G401.6 (cell line): Measurements from ENCODE around the gene INPP5A.

Experiments
- FAIRE-seq: peaks from 2 replicates; lab custom pipeline; 2012; peaks lifted over from hg19 to GRCh38; lab: Jason Lieb, UNC

Gene INPP5A

DNA sequence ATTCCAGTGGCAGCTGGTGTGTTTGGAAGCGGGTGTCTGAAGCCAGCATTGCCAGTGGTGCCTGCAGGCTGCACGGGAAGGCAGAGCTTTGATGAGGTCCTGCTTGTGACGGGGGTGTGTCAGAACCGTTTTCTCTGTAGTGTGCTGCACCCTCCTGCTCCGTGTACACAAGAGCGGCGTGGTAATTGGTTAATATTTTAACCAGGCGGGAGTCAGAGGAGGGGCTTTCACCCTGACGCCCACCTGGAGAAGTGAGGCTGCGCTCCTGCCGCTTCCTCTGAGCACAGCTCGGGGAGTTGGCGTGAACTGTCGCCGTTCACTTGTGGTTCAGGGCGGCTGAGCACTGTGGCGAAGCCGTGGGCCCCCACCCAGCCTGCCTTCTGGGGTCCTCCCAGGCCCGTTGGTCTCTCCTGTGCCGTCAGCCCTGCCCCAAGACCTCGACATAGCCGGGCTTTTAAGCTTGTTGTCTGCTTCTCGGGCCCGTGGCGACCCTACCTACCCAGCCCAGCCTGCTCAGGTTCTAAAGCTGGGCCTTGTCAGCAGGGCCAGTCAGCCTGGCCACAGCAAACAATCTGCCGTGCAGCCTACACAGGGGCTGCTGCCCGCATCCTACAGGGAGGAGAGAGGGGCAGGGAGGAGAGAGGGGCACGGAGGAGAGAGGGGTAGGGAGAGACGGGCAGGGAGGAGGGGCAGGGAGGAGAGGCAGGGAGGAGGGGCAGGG, 236.8 kb downstream of the INPP5A start:
- FAIRE-seq = no peak

DNA sequence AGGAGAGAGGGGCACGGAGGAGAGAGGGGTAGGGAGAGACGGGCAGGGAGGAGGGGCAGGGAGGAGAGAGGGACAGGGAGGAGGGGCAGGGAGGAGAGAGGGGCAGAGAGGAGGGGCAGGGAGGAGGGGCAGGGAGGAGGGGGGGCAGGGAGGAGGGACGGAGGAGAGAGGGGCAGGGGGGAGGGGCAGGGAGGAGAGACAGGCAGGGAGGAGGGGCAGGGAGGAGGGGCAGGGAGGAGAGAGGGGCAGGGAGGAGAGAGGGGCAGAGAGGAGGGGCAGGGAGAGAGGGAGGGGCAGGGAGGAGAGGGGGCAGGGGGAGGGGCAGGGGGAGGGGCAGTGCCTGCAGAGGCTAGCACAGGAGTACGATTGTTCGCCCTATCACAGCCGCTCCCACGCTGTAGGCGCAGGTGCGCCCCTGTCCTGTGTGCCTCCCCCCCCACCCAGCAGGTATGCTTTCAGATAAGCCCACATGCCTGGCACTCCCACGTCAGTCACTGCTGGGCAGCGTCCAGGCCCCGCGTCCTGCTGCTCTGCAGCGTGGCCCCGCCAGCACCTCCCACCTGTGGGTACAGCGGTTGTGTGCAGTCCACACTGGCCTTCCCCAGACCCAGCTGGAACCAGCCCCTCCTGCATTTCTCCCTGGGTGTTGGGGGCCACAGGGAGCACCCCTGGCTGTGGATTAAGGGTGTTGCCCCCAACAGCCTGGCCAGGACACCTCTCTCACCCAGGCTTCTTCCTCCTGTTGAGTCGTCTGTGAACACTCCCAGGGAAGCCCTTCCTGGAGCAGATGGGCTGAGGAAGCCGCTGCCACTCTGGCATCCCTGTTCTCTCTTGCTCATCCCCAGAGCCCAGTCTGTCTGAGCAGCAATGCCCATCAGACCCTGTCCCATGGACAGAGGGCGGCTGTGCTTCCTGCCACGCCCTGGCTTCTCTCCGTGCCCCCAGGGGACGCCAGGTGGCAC, 237.6 kb downstream of the INPP5A start:
- no peak for FAIRE-seq

DNA sequence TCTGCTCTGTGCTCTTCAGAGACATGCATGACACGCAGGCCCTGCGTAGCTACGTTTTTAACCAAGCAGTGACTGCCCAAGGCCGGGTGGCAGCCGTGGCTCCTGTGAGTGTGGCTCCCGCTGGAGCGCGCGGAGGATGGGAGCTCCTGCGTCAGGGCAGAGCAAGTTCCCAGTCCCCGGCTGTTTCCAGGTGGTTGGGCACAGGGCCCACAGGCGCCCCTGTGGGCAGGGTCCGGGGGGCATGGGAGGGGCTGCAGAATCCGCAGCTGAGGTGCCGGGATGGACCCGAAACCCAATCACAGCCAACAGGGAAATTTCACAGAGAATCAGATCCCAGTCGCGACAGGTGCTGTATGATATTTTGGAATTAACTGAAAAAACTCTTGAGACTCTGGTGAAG, 238.6 kb downstream of the INPP5A start:
- no peak for FAIRE-seq

DNA sequence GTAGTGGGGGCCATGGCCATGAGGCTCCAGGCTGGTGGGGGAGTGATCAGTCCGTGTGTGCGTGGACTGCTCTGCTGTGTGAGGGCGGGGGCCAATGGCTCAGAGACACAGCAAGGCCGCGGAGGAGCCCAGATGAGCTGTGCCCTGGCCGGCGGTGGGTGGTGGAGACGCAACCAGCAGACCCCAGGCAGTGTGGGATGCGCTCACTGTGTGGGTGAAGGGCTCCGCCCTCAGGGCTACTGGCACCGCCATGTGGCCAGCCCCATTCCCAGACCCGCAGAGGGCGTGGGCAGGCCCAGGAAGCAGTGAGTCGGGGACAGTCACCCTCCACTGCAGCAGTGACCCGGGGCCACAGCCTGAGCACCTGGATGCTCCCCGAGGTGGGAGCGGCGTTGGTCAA, 239.2 kb downstream of the INPP5A start:
- FAIRE-seq = no peak

DNA sequence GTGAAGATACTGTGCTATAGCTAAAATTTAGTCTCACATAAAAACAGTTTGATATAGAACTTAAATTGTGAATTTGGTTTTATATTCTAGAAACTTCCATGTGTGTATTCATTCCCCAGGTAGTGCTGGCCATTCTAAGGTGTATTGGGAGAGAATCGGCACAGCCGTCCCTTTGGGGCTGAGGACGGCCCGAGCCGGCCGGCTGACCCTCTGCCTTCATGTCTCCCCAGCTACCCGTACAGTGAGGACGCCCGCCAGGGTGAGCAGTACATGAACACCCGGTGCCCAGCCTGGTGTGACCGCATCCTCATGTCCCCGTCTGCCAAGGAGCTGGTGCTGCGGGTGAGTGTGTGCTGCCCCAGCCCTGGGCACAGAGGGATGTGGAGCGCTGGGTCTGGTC, 239.9 kb downstream of the INPP5A start:
- no peak for FAIRE-seq

DNA sequence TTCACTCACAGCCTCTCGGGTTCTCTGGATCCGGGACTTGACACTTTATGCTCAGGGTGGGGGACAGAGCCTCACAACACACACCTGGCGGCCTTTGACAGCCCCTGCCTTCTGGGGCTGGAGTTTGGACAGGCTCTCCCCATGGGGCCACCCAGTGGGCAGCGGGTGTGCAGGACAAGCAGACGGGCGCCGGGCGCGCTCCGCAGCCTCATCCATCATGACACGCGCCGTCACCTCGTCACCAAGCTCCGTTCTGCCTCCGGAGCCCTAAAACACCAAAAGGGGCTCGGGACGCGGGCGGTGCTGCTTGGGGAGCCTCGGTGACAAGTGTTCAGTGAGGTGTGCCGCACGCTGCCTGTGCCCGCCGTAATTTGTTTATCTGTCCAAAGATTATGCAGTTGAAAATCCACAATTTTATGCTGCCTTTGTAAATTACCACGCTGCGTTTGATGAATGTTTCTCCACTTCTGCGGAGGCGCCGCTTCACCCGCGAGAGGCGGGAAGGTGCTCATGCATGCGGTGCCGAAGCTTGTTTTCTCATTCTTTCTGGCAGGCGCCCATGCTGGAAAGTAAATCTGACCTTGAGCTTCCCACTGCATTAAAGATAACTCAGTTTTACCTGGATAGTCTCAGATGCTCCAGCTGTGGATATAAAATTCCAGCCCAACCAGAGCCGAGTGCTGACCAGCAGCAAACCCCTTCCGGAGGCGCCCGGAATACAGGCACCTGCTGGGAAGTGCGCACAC, 242.1 kb downstream of the INPP5A start:
- no peak for FAIRE-seq

DNA sequence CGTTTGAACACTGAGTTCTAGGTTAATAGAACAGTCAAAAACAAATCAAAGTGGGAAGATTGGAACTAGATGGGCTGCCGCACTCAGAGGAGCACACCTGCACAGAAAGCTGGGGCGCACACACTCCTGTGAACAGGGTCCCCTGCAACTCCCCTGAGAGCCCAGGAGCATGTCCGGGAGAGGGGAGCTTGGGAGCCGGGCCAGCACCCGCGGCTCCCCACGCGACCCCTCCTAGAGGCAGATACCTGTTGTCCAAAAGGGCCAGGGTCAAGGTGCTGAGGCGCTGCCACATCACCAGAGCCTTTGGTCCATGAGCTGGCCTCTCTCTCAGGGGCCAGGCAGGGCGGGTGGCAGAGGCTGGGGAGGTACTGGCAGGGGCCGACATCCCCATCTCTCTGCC, 242.8 kb downstream of the INPP5A start:
- FAIRE-seq = no peak

DNA sequence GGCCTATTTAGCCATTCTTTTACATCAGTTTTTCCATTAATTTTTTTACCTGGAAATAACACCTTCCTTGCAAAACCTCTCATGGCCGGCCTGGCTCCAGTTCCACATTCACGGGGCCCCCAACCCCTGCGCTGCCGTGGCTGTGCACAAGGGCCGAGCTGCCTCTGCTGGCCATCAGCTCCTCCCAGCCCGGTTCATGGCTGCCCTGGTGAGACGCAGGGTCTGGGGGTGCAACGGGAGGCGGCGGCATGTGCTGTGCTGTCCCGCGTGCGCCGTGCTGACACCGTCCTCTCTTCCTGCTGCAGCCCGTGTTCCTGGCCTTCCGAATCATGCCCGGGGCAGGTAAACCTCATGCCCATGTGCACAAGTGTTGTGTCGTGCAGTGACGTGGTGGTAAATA, 244.0 kb downstream of the INPP5A start:
- FAIRE-seq = no peak

DNA sequence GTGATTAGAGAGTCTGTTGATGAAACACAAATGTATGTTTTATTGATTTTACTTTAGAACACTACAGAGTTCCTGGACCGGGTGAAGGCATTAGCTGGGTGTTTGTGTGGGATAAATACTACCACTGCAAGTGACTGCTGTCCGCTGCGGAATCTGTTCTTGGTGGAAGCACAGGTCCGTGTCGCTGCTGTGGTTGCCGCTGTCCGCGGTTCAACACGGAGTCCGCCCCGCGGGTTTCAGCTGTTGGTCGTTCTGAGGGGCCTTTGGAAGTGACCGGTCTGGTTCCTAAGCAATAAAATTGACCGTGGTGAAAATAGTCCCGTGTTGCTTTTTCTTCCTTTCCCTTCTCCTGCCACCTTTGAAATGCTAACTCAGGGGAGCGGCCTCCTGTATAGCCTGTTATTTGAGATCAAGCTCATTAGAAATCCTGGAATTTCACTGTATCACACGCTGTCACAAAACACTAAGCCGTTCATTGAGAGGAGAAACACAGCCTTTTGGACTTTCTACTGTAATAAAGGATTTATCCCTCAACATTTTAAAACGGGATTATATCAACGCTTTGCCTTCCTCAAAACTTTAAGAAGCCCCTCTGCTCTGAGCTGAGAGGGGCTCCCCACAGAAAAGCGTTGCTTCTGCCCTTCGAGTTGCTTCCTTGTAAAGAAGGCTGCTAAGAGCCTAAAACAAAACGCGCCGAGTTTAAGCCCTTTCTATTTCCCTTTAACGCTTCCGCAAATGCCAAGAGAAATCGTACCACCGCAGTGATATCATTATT, 245.8 kb downstream of the INPP5A start:
- FAIRE-seq = no peak

DNA sequence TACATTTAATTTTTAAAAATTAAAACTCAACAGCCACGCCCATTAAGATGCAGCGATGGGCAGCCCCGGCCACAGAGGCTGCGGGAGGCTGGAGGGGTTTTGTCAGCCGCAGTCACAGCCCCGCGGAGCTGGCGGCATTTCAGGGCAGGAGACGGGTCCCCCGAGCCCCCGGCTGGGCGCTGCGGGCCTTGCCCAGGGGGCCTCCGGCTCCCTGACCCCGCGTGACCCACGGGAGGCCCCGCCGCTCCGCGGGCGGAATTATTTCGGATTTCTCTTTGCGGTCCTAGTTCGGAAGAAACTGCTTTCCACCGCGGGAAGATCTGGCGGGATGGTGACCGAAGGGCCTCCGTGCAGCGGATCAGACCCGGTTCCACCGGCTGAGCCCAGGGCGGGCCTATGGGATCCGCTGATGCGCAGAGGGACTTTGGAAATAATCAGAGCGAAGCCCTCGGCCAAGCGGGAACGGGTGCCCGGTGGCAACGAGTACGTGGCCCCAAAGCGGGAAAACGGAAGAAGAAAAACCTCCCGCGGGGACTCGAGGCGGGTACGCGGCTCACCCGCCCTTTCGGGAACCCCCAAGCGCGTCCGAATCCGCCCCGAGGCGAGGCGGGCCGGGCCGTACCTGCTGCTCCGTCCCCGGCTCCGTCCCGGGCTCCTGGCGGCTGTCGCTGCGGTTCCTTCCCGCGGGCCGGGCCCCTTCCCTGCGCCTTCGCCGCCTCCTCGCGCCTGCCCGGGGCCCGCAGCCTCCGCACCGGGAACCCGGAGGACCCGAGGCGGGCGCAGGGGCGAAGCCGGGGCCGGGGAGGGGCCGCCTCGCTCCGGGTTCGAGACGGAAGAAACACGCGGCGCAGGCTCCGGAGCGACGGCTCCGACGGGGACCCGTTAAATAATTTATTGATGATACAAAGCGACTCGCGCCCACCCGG, 246.6 kb downstream of the INPP5A start:
- FAIRE-seq = no peak

DNA sequence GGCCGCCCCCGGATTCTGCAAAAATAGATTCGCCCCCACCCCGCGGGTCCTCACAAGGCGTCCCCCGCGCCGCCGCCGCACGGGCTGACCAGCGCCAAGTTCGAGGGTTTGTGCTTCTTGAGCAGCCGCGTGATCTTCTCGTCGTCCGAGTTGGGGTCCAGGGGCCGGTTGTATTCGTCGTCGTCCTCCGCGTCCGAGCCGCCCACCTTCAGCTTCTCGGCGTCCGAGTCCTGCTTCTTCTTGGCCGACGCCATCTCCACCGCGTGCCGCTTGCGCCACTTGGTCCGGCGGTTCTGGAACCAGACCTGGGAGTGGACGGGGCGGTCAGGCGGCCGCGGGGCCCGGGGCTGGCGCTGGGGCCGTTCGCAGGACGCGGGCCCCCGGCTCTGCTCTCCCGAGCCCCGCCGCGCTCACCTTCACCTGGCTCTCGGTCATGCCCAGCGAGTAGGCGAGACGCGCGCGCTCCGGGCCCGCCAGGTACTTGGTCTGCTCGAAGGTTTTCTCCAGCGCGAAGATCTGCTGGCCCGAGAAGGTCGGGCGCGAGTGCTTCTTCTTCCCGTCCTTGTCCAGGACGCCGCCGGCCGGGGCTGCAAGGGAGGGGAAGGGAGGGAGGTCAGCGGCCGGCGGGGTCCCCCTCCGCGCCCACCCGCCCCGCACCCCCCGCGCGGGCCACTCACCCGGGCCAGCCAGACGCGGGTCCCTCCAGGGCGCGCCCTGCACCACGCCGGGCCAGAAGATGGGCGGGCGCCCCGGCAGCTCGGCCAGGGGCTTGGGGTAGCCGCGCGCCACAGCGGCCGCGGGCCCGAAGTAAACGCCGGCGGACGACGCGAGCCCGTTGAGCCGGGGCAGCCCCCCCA, 247.5 kb downstream of the INPP5A start:
- FAIRE-seq = no peak

DNA sequence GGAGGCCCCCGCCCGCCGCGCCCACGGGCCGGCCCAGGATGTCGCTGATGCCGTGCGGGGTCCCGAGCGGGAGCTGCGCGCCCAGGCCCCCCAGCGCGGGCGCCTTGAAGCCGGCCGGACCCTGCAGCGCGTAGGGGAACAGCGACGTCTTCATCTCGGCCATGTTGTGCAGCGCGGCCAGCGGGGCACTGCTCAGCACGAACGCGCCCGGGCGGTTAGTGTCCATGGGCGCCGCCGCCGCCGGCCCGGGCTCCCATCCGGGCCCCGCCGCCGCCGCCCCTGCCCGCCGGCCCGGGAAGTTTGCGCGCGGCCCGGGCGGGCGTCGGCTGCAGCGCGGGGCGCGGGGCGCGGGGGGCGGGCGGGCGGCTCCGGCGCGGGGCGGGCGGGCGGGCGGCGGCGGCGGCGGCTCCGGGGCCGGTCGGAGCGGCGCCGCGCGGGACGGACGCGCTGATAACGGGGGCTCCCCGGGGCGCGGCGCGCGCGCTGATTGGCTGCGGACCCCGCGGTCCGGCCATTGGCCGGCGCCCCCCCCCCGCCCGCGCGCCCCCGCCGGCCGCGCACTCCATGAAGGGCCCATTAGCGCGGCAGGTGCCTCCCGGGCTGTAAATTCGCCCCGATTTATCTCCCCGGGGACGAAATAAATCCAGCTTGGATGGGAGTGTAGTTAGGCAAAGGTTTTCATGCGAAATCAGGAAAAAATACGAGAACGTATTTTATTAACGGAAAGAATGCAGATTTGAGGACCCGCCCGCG, 248.3 kb downstream of the INPP5A start, which contains the start of gene NKX6-2:
TSS of gene NKX6-2 (minus strand) at position 425 of the 753 bp plus-strand sequence. CDS start at position 226, 199 bp downstream.
- FAIRE-seq = no peak

DNA sequence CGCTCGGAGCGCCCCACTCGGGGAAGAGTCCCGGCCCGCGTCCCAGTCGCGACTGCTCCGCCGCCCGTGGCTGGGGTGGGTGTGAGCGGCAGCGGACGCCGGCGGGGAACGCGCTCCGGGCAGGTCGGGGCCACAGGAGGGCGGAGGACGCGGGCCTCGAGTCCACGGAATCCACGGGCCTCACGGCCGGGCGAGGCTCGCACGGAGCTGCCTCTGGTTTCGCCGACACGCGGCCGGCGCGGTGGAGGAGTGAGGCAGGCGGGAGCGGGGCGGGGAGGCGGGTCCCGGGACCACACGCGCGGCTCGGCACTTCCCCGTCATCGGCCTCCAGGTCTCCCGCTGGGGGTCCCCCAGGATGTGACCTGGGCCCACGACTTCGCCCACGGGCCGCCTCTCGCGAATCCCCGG, 248.9 kb downstream of the INPP5A start:
- FAIRE-seq = no peak

DNA sequence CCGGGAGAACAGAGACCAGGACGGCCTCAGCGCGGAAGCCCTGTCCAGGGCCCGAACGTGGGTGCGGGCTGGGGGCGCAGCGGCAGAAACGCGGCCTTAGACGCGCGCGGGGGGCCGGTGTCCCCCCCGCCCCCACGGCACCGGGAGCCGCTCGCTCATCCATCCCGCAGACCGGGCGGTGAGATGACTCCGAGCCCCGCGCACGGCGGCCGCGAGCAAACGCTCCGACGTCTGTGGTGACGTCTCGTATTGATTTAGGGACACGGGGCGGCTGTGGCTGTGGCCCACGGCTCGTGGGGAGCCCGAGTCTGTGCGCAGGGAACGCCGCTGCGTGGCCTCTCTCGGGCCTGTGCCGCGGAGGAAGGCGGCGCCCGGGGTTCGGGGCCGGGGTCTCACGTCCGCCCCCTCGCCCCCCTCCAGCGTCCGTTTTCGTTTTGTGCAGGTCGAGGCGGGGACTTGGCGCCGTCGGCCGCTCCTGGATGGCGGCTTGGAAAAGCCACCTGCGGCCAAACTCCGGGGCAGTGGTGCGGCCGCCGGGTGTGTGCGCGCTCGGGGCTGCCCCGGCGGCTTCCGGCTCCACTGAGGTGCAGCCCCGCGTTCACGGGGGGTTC, 249.4 kb downstream of the INPP5A start:
- FAIRE-seq = no peak

DNA sequence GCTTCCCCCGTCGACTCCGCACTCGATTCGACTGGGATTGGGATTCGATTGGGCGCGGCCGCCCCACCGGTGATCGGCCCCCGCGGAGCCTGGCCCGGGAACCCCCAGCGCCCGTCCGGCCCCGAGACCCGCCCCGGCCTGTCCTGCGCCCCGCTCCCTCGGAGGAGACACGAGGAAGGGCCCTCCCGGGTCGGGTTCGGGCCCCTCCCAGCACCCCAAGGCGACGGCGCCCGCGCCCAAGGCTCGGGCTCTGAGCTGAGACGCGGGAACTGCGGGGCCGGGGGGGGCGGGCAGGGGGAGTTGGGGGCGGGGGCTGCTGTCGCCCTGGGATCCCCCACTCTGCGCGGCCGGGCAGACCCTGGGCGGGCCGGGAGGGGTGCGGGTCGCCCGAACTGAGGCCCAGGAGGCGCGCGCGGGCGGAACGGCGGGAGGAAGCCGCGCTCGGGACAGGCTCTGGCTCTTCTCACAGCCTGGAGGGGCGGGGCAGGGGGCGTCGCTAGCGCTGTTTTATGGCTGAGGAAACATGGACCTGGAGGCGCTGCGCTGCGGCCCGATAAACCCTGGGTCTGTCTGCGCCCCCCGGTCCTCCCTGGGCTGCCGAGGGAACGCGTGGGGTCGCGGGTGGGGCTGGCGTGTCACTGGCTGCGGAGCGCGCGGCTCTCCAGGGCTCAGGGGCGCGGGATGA, 250.1 kb downstream of the INPP5A start:
- no peak for FAIRE-seq

DNA sequence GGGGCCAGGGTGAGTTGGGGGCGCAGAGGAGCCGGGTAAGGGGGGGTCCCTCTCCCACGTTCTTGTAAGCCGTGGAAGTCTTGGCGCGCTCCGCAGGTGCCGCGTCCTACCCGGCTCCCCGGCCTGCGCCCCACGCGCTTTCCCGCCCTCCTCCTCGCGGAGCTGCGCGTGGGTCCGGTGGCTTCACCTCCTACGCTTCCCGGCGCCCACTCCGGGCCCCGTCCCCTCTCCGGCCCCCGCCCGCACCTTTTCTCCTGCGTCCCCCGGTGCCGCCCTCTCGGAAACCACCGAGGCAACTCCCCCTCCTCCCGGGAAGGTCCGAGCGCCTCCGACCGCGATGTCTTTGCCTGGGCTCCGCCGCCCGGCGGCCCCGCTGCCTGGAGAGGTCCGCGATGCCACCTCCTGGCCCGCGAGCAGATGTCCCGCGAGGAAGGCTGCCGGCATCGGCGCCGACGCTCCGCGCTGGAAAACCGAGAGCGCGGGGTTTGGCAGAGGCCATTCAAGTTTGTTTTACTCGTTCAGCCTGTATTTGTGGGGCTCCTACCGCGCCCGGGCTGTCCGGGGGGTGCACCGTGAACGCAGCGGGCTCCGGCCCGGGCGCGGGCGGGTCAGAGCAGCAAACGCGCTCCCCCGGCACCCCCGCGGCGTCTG, 250.7 kb downstream of the INPP5A start:
- no peak for FAIRE-seq

DNA sequence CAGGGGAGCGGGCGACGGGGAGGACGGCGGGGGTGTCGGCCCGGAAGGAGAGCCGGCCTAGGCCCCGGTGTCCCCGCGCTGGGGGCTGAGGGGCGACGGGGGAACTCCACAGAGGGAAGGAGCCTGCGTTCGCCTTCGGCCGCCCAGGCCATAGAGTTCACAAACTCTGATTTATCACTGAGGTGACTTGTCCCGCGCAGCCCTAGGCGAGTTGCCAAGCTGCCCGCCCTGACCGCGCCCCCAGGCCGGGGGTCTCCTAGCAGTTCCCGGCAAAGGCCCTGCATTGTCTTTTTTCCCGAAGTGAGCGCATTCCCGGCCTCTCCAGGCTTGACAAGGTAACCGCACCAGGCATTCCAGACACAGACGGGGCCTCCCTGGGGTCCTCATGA, 251.2 kb downstream of the INPP5A start:
- no peak for FAIRE-seq
